ENCODE measurements around the gene KCNQ2.

- peak in 1 of 11 experiments; percentile 26 for TF ChIP-seq CTCF (IDR thresholded peaks at IDR 0.05 in 8 of 11, conservative IDR thresholded peaks at IDR 0.05 in 3 of 11)
- no peak for TF ChIP-seq POLR2AphosphoS5 (IDR thresholded peaks at IDR 0.05)
These were observed 48.6 kb upstream of the KCNQ2 start for GRCh38 chr20:63520934-63521601.

Data from spleen (tissue), 7 donors.